H1 (cell line): Measurements from ENCODE around the gene TRIM29. TPM values are rescaled to one million over a fixed set of nuclear protein-coding genes. Genes with fewer than 3 reads are reported as not detected.

Source experiments
- CTCF ChIA-PET: fragments of 300-600 bp; sonication (Branson Sonifier 250); formaldehyde crosslinking; loops from one replicate; lab custom pipeline; 2021; ENCODE audit not compliant: partially characterized antibody; lab: Charles Lee
- POLR2A ChIA-PET: fragments of 300-600 bp; sonication (Branson Sonifier 250); formaldehyde crosslinking; loops from one replicate; lab custom pipeline; 2021; ENCODE audit warnings: inconsistent platforms; ENCODE audit not compliant: partially characterized antibody; lab: Charles Lee
- DNase-seq, 2 experiments: peaks; one replicate each; pipeline versions ENCODE4 v3.0.0 to v3.0.0-alpha.2; 2010 to 2022; ENCODE audit warnings: low spot score in 2 of 2, low read depth in 1 of 2, mixed read lengths in 1 of 2
- FAIRE-seq: peaks from 2 replicates; lab custom pipeline; 2011; peaks lifted over from hg19 to GRCh38; lab: Jason Lieb, UNC
- H2AFZ ChIP-seq: 2 replicates; pipeline ENCODE4 v1.8.1; 2012; ENCODE audit warnings: low read length, inconsistent platforms
- H2AK5ac ChIP-seq: 2 replicates; pipeline ENCODE4 v1.6.1; 2013; ENCODE audit warnings: low read depth, low read length
- H2BK120ac ChIP-seq: replicated peaks from 2 replicates; pipeline ENCODE3; 2013; ENCODE audit warnings: low read depth, low read length, inconsistent platforms
- H2BK12ac ChIP-seq: 2 replicates; pipeline ENCODE4 v1.6.1; 2013; ENCODE audit warnings: low read depth, low read length
- H2BK15ac ChIP-seq: 2 replicates; pipeline ENCODE4 v1.6.1; 2013; ENCODE audit warnings: low read length
- H2BK20ac ChIP-seq: 2 replicates; pipeline ENCODE4 v1.6.1; 2013; ENCODE audit warnings: low read length
- H2BK5ac ChIP-seq: 2 replicates; pipeline ENCODE4 v1.6.1; 2013; ENCODE audit warnings: low read depth, low read length
- H3K14ac ChIP-seq: 2 replicates; pipeline ENCODE4 v1.6.1; 2013; ENCODE audit warnings: inconsistent platforms; ENCODE audit not compliant: insufficient read length
- H3K18ac ChIP-seq: 2 replicates; pipeline ENCODE4 v1.6.1; 2013; ENCODE audit warnings: low read length; ENCODE audit errors: extremely low read depth
- H3K23ac ChIP-seq: 2 replicates; pipeline ENCODE4 v1.6.1; 2013; ENCODE audit warnings: inconsistent platforms; ENCODE audit not compliant: insufficient read length
- H3K23me2 ChIP-seq: 2 replicates; pipeline ENCODE4 v1.6.1; 2013; ENCODE audit warnings: low read depth, low read length
- H3K27ac ChIP-seq: 2 replicates; pipeline ENCODE4 v1.6.1; 2011; ENCODE audit warnings: low read depth, low read length, inconsistent platforms
- H3K27me3 ChIP-seq, 4 experiments: replicated peaks in 1 of 4; 1 replicate in 1 of 4; 2 replicates in 3 of 4; pipeline versions ENCODE4 v1.6.1 to v1.8.1; 2011 to 2013; ENCODE audit warnings: low read length in 3 of 4, mild to moderate bottlenecking in 3 of 4, inconsistent platforms in 2 of 4, mixed read lengths in 2 of 4, moderate library complexity in 1 of 4; ENCODE audit not compliant: control insufficient read depth in 3 of 4, insufficient read depth in 3 of 4; ENCODE audit errors: extremely low read depth in 1 of 4
- H3K36me3 ChIP-seq, 4 experiments: 2 replicates each; pipeline versions ENCODE4 v1.6.1 to v1.8.1; 2011 to 2013; ENCODE audit warnings: mild to moderate bottlenecking in 4 of 4, low read length in 3 of 4, moderate library complexity in 2 of 4, control low read depth in 1 of 4, inconsistent platforms in 1 of 4; ENCODE audit not compliant: insufficient read depth in 4 of 4, control insufficient read depth in 2 of 4
- H3K4ac ChIP-seq: replicated peaks from 2 replicates; pipeline ENCODE3; 2013; ENCODE audit warnings: low read length, low read depth, mixed read lengths, inconsistent platforms; ENCODE audit not compliant: insufficient read length
- H3K4me1 ChIP-seq, 4 experiments: replicated peaks in 1 of 4; 1 replicate in 1 of 4; 2 replicates in 3 of 4; pipeline versions ENCODE4 v1.6.1 to v1.8.1; 2011 to 2013; ENCODE audit warnings: low read length in 3 of 4, inconsistent platforms in 2 of 4, mixed read lengths in 1 of 4; ENCODE audit not compliant: insufficient read depth in 4 of 4, control insufficient read depth in 3 of 4
- H3K4me2 ChIP-seq, 2 experiments: 2 replicates each; pipeline versions ENCODE4 v1.6.1 to v1.8.1; 2011 to 2013; ENCODE audit warnings: low read depth in 2 of 2, low read length in 2 of 2, control low read depth in 1 of 2, inconsistent platforms in 1 of 2, mild to moderate bottlenecking in 1 of 2; ENCODE audit not compliant: insufficient read depth in 1 of 2
- H3K4me3 ChIP-seq, 4 experiments: fragments of 200-600, 300-600 bp in 1 of 4; sonication (generic), shearing (Covaris generic), sonication (Bioruptor Twin) in 1 of 4; 2 replicates each; pipeline versions ENCODE4 v1.5.1 to v1.8.1; 2011 to 2016; ENCODE audit warnings: low read length in 4 of 4, low read depth in 3 of 4, control low read depth in 2 of 4, inconsistent platforms in 2 of 4, mild to moderate bottlenecking in 2 of 4, mixed read lengths in 1 of 4, moderate library complexity in 1 of 4; ENCODE audit not compliant: insufficient read depth in 2 of 4; ENCODE audit errors: extremely low read depth in 1 of 4
- H3K56ac ChIP-seq: replicated peaks from 2 replicates; pipeline ENCODE3; 2013; ENCODE audit warnings: low read depth, mild to moderate bottlenecking, mixed read lengths, low read length, inconsistent platforms; ENCODE audit not compliant: insufficient read length
- H3K79me1 ChIP-seq: 2 replicates; pipeline ENCODE4 v1.6.1; 2013; ENCODE audit warnings: low read depth, low read length, control low read depth
- H3K79me2 ChIP-seq, 2 experiments: 2 replicates each; pipeline versions ENCODE4 v1.6.1 to v1.8.1; 2012 to 2013; ENCODE audit warnings: low read length in 2 of 2, mild to moderate bottlenecking in 2 of 2, inconsistent platforms in 1 of 2; ENCODE audit not compliant: insufficient read depth in 2 of 2, control insufficient read depth in 1 of 2
- H3K9ac ChIP-seq, 4 experiments: replicated peaks in 1 of 4; 1 replicate in 1 of 4; 2 replicates in 3 of 4; pipeline versions ENCODE4 v1.6.1 to v1.8.1; 2011 to 2013; ENCODE audit warnings: low read depth in 3 of 4, low read length in 3 of 4, control low read depth in 2 of 4, mild to moderate bottlenecking in 2 of 4, moderate library complexity in 2 of 4, inconsistent platforms in 1 of 4; ENCODE audit errors: extremely low read depth in 1 of 4
- H3K9me3 ChIP-seq, 2 experiments: 2 replicates each; pipeline versions ENCODE4 v1.6.1 to v1.8.1; 2012 to 2013; ENCODE audit warnings: mild to moderate bottlenecking in 2 of 2, moderate library complexity in 2 of 2, control low read depth in 1 of 2, inconsistent platforms in 1 of 2, low read depth in 1 of 2, low read length in 1 of 2, mixed read lengths in 1 of 2; ENCODE audit not compliant: insufficient read depth in 2 of 2
- H4K20me1 ChIP-seq, 2 experiments: replicated peaks in 1 of 2; 2 replicates each; pipeline versions ENCODE3 to v1.8.1; 2011 to 2013; ENCODE audit warnings: inconsistent platforms in 2 of 2, low read length in 2 of 2, mild to moderate bottlenecking in 1 of 2; ENCODE audit not compliant: insufficient read depth in 2 of 2, control insufficient read depth in 1 of 2
- H4K5ac ChIP-seq: 2 replicates; pipeline ENCODE4 v1.6.1; 2013; ENCODE audit warnings: low read length, low read depth, mixed read lengths, inconsistent platforms; ENCODE audit not compliant: insufficient read length
- H4K8ac ChIP-seq: 2 replicates; pipeline ENCODE4 v1.8.0; 2013; ENCODE audit warnings: mild to moderate bottlenecking, moderate library complexity, low read length, inconsistent platforms; ENCODE audit not compliant: insufficient read depth; ENCODE audit errors: extremely low read depth
- H4K91ac ChIP-seq: replicated peaks from 2 replicates; pipeline ENCODE3; 2013; ENCODE audit warnings: low read length, mixed read lengths, inconsistent platforms; ENCODE audit not compliant: insufficient read length
- BCL11A ChIP-seq, 2 experiments: IDR thresholded peaks; one replicate each; pipeline ENCODE4 v1.6.1; 2011; ENCODE audit warnings: low read depth in 2 of 2, low read length in 2 of 2, mild to moderate bottlenecking in 2 of 2
- CHD1 ChIP-seq: IDR thresholded peaks from 2 replicates; pipeline ENCODE4 v1.6.1; 2012; ENCODE audit warnings: low read depth, low read length, improper control_type of control experiment
- CTBP2 ChIP-seq: IDR thresholded peaks from 2 replicates; pipeline ENCODE4 v1.7.0; 2011; ENCODE audit warnings: borderline replicate concordance, mild to moderate bottlenecking, moderate library complexity, mixed read lengths, low read length; ENCODE audit not compliant: insufficient read depth, insufficient read length
- EGR1 ChIP-seq: IDR thresholded peaks from 2 replicates; pipeline ENCODE4 v1.6.1; 2011; ENCODE audit warnings: low read depth, low read length, borderline replicate concordance
- POLR2A ChIP-seq, 2 experiments: IDR thresholded peaks; 1 replicate in 1 of 2; 2 replicates in 1 of 2; pipeline ENCODE4 v1.6.1; 2011; ENCODE audit warnings: low read depth in 2 of 2, low read length in 2 of 2, mild to moderate bottlenecking in 2 of 2; ENCODE audit errors: control extremely low read depth in 1 of 2
- SRF ChIP-seq: IDR thresholded peaks from 2 replicates; pipeline ENCODE4 v1.6.1; 2011; ENCODE audit warnings: mild to moderate bottlenecking, low read depth, low read length, moderate library complexity
- TAF7 ChIP-seq: optimal IDR thresholded peaks from 2 replicates; pipeline ENCODE3; 2011; ENCODE audit warnings: low read depth, mild to moderate bottlenecking, inconsistent platforms, low read length, moderate library complexity, borderline replicate concordance
- WGBS, 2 experiments: shearing (Covaris generic) in 1 of 2; methylation state at CpG; one replicate each; pipeline versions ENCODE4 v1.1.6 to v1.1.7; 2013 to 2015; ENCODE audit warnings: low lambda C conversion rate in 2 of 2, mixed read lengths in 2 of 2, inconsistent platforms in 1 of 2, low coverage in 1 of 2, missing lambda C conversion rate in 1 of 2; ENCODE audit not compliant: insufficient replicate concordance in 2 of 2, insufficient coverage in 1 of 2, insufficient read length in 1 of 2; ENCODE audit errors: extremely low coverage in 1 of 2, missing lambda C conversion rate in 1 of 2; 5-methylcytosine and 5-hydroxymethylcytosine counted together
- polyA plus RNA-seq, 7 experiments: library from polyadenylated mRNA; depleted of rRNA in 3 of 7; stranded (reverse) in 5 of 7; unstranded in 2 of 7; fragments of >200 nt in 5 of 7; fragments of 200-250 nt in 2 of 7; gene quantifications; 1 replicate in 5 of 7; 2 replicates in 1 of 7; 4 replicates in 1 of 7; pipeline versions ENCODE4 v1.2.1 to v1.2.3, GENCODE V29; 2011 to 2013; ENCODE audit warnings: missing spikeins in 2 of 7, mixed read lengths in 2 of 7
- total RNA-seq: library from RNA; stranded (reverse); fragmentation: NEBNext Ultra II Directional; extraction: Animal tissue kit (Norgen Biotek cat#: 25700); gene quantifications from 2 replicates; pipeline ENCODE4 v1.2.1, GENCODE V29; 2021

The TRIM29 gene
- total and polyA plus RNA-seq, 2 of the 8 experiments (the other 6 are each of a cell fraction or from before 2014, with no cell fraction given) = 0.17 to 0.43 TPM

- TF ChIP-seq BCL11A (IDR thresholded peaks at IDR 0.05; ENCODE audit: low read depth in 2 of 2, low read length in 2 of 2) (no peak), EGR1 (no peak), POLR2A (IDR thresholded peaks at IDR 0.05; ENCODE audit: control extremely low read depth in 1 of 2, low read depth in 2 of 2, low read length in 2 of 2) (no peak), CHD1 (no peak), CTBP2 (no peak), SRF (peak; percentile 64), TAF7 (no peak)
- POLR2A ChIA-PET = no interaction called here
Measured at GRCh38 chr11:120141768-120142423, 4.0 kb upstream of the TRIM29 start.

More at GRCh38 chr11:120141768-120142423, 4.0 kb upstream of the TRIM29 start:
- FAIRE-seq (no peak), DNase-seq (peak in 1 of 2 experiments; percentile 39)
- peaks cover 0 to 4% (median 1%) of the 10 kb centered on the region in 4 experiments; a peak in 1 of 7 replicates for H3K4me1 ChIP-seq
- H3K79me2 ChIP-seq = no peaks in the 10 kb centered on the region
- no peak overlapping the region for H4K5ac ChIP-seq
- no peak overlapping the region for H3K4ac ChIP-seq
- CTCF ChIA-PET = interaction anchor here (1.0 to 1.8 kb wide), 6 partner anchors 10 to 93 kb away, joined by 3 to 7 read pairs (median 6); no protein-coding TSS in a partner anchor
- H2BK12ac ChIP-seq = no peak overlapping the region
- H3K4me2 ChIP-seq = no peak overlapping the region
- no peak overlapping the region for H3K23ac ChIP-seq
- no peak overlapping the region for H4K91ac ChIP-seq
- H3K36me3 ChIP-seq = no peaks in the 10 kb centered on the region
- H2BK5ac ChIP-seq = no peak overlapping the region; the same call in 1 of the 2 replicates
- no peak overlapping the region for H3K4me3 ChIP-seq
- no peak overlapping the region for H2BK15ac ChIP-seq
- H3K9ac ChIP-seq = no peak overlapping the region
- H3K56ac ChIP-seq = no peak overlapping the region
- H3K27ac ChIP-seq = no peak overlapping the region
- no peak overlapping the region for H2BK20ac ChIP-seq
- peaks cover 4% of the 10 kb centered on the region; the same call in 1 of the 2 replicates for H3K23me2 ChIP-seq
- H3K27me3 ChIP-seq = peaks cover 0 to 7% (median 2%) of the 10 kb centered on the region in 4 experiments; a peak in 2 of 7 replicates
- H3K18ac ChIP-seq = no peak overlapping the region
- no peak overlapping the region for H4K8ac ChIP-seq
- 89% methylated on average over 3 of the region's 5 CpGs; no CpG with 5 or more reads in 1 of the 2 experiments for WGBS, 2 experiments
- H4K20me1 ChIP-seq = no peaks in the 10 kb centered on the region
- H3K14ac ChIP-seq = no peak overlapping the region
- no peak overlapping the region for H2BK120ac ChIP-seq
- H2AFZ ChIP-seq = no peak overlapping the region
- H3K9me3 ChIP-seq = no peaks in the 10 kb centered on the region
- H3K79me1 ChIP-seq = no peaks in the 10 kb centered on the region
- no peak overlapping the region for H2AK5ac ChIP-seq
